WTC11 (cell line): Measurements from ENCODE around the gene HSDL2.

Source experiments
- ATF3 ChIP-seq: sonication (generic); formaldehyde crosslinking; conservative IDR thresholded peaks from 2 replicates; pipeline ENCODE4 v1.8.1; 2022; ENCODE audit warnings: mild to moderate bottlenecking, missing genetic modification reagents
- CTCF ChIP-seq: fragments of 200-600 bp; IDR thresholded peaks from 2 replicates; pipeline ENCODE4 v1.8.0; 2022; ENCODE audit warnings: antibody characterized with exemption
- FOXJ3 ChIP-seq: sonication (generic); formaldehyde crosslinking; IDR thresholded peaks from 2 replicates; pipeline ENCODE4 v1.9.0; 2021; ENCODE audit warnings: missing genetic modification reagents, mild to moderate bottlenecking, borderline replicate concordance
- FOXK1 ChIP-seq: sonication (generic); formaldehyde crosslinking; IDR thresholded peaks from 2 replicates; pipeline ENCODE4 v1.8.0; 2022; ENCODE audit warnings: mild to moderate bottlenecking, moderate library complexity, missing genetic modification reagents
- GTF2I ChIP-seq: fragments of 250-450 bp; sonication (Bioruptor Pico); conservative IDR thresholded peaks from 2 replicates; pipeline ENCODE4 v1.4.0; 2021; ENCODE audit warnings: mild to moderate bottlenecking
- KAT7 ChIP-seq: sonication (generic); formaldehyde crosslinking; IDR thresholded peaks from 2 replicates; pipeline ENCODE4 v1.8.1; 2023; ENCODE audit warnings: missing genetic modification reagents, mild to moderate bottlenecking, borderline replicate concordance
- NR3C1 ChIP-seq: sonication (generic); formaldehyde crosslinking; conservative IDR thresholded peaks from 2 replicates; pipeline ENCODE4 v1.8.1; 2023; ENCODE audit warnings: low read depth, mild to moderate bottlenecking, missing genetic modification reagents
- SP1 ChIP-seq: sonication (generic); formaldehyde crosslinking; conservative IDR thresholded peaks from 2 replicates; pipeline ENCODE4 v1.8.1; 2022; ENCODE audit warnings: missing genetic modification reagents
- TCF7 ChIP-seq: sonication (generic); formaldehyde crosslinking; IDR thresholded peaks from 2 replicates; pipeline ENCODE4 v1.8.0; 2022; ENCODE audit warnings: mild to moderate bottlenecking, low read depth, missing genetic modification reagents, moderate library complexity
- ZNF281 ChIP-seq: sonication (generic); formaldehyde crosslinking; IDR thresholded peaks from 2 replicates; pipeline ENCODE4 v1.8.0; 2023; ENCODE audit warnings: mild to moderate bottlenecking, missing genetic modification reagents
- TF ChIP-seq, protein P1 (sequence below): sonication (generic); formaldehyde crosslinking; IDR thresholded peaks from 2 replicates; pipeline ENCODE4 v1.8.0; 2022; ENCODE audit warnings: missing genetic modification reagents
- TF ChIP-seq, protein P2 (sequence below): sonication (generic); formaldehyde crosslinking; IDR thresholded peaks from 2 replicates; pipeline ENCODE4 v1.8.0; 2022; ENCODE audit warnings: mild to moderate bottlenecking, missing genetic modification reagents
- TF ChIP-seq, protein P3 (sequence below): sonication (generic); formaldehyde crosslinking; IDR thresholded peaks from 2 replicates; pipeline ENCODE4 v1.8.1; 2023; ENCODE audit warnings: mild to moderate bottlenecking, missing genetic modification reagents, moderate library complexity
- TF ChIP-seq, protein P4 (sequence below): sonication (generic); formaldehyde crosslinking; IDR thresholded peaks from 2 replicates; pipeline ENCODE4 v1.8.1; 2023; ENCODE audit warnings: mild to moderate bottlenecking, missing genetic modification reagents

- no peak for TF ChIP-seq CTCF
- TF ChIP-seq TCF7 (CRISPR knock-in tag), result no peak
- TF ChIP-seq, protein P1, sequence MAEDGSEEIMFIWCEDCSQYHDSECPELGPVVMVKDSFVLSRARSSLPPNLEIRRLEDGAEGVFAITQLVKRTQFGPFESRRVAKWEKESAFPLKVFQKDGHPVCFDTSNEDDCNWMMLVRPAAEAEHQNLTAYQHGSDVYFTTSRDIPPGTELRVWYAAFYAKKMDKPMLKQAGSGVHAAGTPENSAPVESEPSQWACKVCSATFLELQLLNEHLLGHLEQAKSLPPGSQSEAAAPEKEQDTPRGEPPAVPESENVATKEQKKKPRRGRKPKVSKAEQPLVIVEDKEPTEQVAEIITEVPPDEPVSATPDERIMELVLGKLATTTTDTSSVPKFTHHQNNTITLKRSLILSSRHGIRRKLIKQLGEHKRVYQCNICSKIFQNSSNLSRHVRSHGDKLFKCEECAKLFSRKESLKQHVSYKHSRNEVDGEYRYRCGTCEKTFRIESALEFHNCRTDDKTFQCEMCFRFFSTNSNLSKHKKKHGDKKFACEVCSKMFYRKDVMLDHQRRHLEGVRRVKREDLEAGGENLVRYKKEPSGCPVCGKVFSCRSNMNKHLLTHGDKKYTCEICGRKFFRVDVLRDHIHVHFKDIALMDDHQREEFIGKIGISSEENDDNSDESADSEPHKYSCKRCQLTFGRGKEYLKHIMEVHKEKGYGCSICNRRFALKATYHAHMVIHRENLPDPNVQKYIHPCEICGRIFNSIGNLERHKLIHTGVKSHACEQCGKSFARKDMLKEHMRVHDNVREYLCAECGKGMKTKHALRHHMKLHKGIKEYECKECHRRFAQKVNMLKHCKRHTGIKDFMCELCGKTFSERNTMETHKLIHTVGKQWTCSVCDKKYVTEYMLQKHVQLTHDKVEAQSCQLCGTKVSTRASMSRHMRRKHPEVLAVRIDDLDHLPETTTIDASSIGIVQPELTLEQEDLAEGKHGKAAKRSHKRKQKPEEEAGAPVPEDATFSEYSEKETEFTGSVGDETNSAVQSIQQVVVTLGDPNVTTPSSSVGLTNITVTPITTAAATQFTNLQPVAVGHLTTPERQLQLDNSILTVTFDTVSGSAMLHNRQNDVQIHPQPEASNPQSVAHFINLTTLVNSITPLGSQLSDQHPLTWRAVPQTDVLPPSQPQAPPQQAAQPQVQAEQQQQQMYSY (CRISPR knock-in tag), result no peak
- TF ChIP-seq, protein P2, sequence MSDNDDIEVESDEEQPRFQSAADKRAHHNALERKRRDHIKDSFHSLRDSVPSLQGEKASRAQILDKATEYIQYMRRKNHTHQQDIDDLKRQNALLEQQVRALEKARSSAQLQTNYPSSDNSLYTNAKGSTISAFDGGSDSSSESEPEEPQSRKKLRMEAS, result no peak
- TF ChIP-seq KAT7, result no peak
- TF ChIP-seq FOXJ3 (CRISPR knock-in tag), result no peak
- no peak for TF ChIP-seq GTF2I (CRISPR knock-in tag)
- TF ChIP-seq, protein P3, sequence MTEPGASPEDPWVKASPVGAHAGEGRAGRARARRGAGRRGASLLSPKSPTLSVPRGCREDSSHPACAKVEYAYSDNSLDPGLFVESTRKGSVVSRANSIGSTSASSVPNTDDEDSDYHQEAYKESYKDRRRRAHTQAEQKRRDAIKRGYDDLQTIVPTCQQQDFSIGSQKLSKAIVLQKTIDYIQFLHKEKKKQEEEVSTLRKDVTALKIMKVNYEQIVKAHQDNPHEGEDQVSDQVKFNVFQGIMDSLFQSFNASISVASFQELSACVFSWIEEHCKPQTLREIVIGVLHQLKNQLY (CRISPR knock-in tag), result no peak
- TF ChIP-seq SP1 (CRISPR knock-in tag), result no peak
- TF ChIP-seq ZNF281 (CRISPR knock-in tag), result no peak
- no peak for TF ChIP-seq ATF3 (CRISPR knock-in tag)
- no peak for TF ChIP-seq NR3C1 (CRISPR knock-in tag)
- TF ChIP-seq, protein P4, sequence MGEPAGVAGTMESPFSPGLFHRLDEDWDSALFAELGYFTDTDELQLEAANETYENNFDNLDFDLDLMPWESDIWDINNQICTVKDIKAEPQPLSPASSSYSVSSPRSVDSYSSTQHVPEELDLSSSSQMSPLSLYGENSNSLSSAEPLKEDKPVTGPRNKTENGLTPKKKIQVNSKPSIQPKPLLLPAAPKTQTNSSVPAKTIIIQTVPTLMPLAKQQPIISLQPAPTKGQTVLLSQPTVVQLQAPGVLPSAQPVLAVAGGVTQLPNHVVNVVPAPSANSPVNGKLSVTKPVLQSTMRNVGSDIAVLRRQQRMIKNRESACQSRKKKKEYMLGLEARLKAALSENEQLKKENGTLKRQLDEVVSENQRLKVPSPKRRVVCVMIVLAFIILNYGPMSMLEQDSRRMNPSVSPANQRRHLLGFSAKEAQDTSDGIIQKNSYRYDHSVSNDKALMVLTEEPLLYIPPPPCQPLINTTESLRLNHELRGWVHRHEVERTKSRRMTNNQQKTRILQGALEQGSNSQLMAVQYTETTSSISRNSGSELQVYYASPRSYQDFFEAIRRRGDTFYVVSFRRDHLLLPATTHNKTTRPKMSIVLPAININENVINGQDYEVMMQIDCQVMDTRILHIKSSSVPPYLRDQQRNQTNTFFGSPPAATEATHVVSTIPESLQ (CRISPR knock-in tag), result no peak
- no peak for TF ChIP-seq FOXK1 (CRISPR knock-in tag)
Observed at GRCh38 chr9:112341730-112342129, 38.2 kb upstream of the HSDL2 start.
